ENCODE results near the gene OR5AU1. TPM values are rescaled to one million over a fixed set of nuclear protein-coding genes. Genes with fewer than 3 reads are reported as not detected.

OR5AU1 gene
- total RNA-seq, 1 donor, result not detected

DNA sequence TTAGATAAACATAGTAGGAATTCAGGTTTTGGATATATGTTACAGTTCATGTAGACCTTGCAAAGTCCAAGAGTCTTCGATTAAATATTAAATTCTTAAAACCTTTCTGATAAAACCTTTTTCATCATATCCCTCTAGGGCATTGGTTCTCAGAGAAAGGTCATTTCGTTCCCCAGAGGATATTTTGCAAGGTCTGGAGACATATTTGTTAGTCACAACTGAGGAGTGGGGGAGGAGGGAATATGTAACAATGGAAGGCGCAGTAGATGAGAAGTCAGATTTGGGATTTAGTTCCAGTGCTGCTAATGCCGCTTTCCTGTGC, 49.7 kb downstream of the OR5AU1 start:
- DNase-seq (ENCODE audit: insufficient read length, low spot score, missing footprints), result peak; percentile 37
- Histone ChIP-seq H2AFZ (ENCODE audit: low read length) (peak overlapping the region; percentile 92), H3K27ac (ENCODE audit: low read depth, low read length) (peak overlapping the region; percentile 61)

DNA sequence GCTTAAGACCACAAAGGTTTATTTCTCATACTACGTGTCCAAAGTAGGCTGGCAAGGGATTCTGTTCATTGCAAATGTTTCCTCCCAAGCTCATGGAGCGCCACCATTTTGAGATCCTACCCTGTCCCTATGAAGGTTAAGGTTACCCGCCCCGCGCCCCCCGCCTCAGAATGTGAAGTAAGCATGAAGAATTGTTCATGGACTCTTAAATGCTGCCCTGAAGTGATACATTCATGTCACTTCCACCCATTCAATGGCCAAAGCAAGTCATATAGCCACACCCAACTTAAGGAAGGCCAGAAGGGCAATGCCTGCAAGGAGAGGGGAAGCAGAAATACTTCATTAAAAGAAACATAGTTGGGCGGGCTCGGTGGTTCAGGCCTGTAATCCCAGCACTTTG, 50.8 kb downstream of the OR5AU1 start:
- TF ChIP-seq CTCF (IDR thresholded peaks at IDR 0.05; ENCODE audit: extremely low read depth, low read depth, low read length), result no peak
- Histone ChIP-seq H3K79me2 (ENCODE audit: insufficient read depth, low read length) (no peaks in the 10 kb centered on the region), H3K9me3 (ENCODE audit: low read depth, low read length) (no peaks in the 10 kb centered on the region), H3K4me3 (ENCODE audit: insufficient read depth, low read length) (no peak overlapping the region), H3K4me2 (ENCODE audit: insufficient read depth, low read length) (no peak overlapping the region), H3K27me3 (ENCODE audit: insufficient read depth, low read length) (no peaks in the 10 kb centered on the region), H3K36me3 (ENCODE audit: insufficient read depth, low read length) (no peaks in the 10 kb centered on the region), H4K20me1 (ENCODE audit: insufficient read depth, low read length) (no peaks in the 10 kb centered on the region), H3K27ac (ENCODE audit: low read depth, low read length) (no peak overlapping the region), H2AFZ (ENCODE audit: low read length) (no peak overlapping the region), H3K4me1 (ENCODE audit: insufficient read depth, low read length) (peaks cover 32% of the 10 kb centered on the region)
- peak; percentile 31 for DNase-seq (ENCODE audit: insufficient read length, low spot score, missing footprints)

More for the DNA sequence above, 49.7 kb downstream of the OR5AU1 start:
- H3K36me3 ChIP-seq (ENCODE audit: insufficient read depth, low read length), result no peaks in the 10 kb centered on the region
- H3K79me2 ChIP-seq (ENCODE audit: insufficient read depth, low read length), result no peaks in the 10 kb centered on the region
- H4K20me1 ChIP-seq (ENCODE audit: insufficient read depth, low read length), result no peaks in the 10 kb centered on the region
- no peaks in the 10 kb centered on the region for H3K27me3 ChIP-seq (ENCODE audit: insufficient read depth, low read length)
- H3K4me1 ChIP-seq (ENCODE audit: insufficient read depth, low read length), result peaks cover 32% of the 10 kb centered on the region
- no peaks in the 10 kb centered on the region for H3K9me3 ChIP-seq (ENCODE audit: low read depth, low read length)
- H3K4me3 ChIP-seq (ENCODE audit: insufficient read depth, low read length), result peak overlapping the region; percentile 40
- no peak for TF ChIP-seq CTCF (IDR thresholded peaks at IDR 0.05; ENCODE audit: extremely low read depth, low read depth, low read length)
- peak overlapping the region; percentile 77 for H3K4me2 ChIP-seq (ENCODE audit: insufficient read depth, low read length)

Small RNA genes lying within 50 kb of the gene (small RNA-seq; reads per million reads assigned to genes)
- gene RNU6-252P, result not detected

Other genes with a start within 250 kb of the OR5AU1 start
- gene RNASE2, start 200.6 kb downstream of the OR5AU1 start, total RNA-seq, result not detected in 2 replicates
- 43.3 and 50.3 TPM in 2 replicates for gene METTL17, start 166.1 kb downstream of the OR5AU1 start, total RNA-seq
- gene SLC39A2, start 156.8 kb downstream of the OR5AU1 start, total RNA-seq, result 0.72 TPM in 1 of 2 replicates, not detected in the other
- under 0.01 TPM in 1 of 2 replicates, not detected in the other for gene NDRG2, start 131.0 kb downstream of the OR5AU1 start, total RNA-seq
- not detected in 2 replicates for gene TPPP2, start 125.8 kb downstream of the OR5AU1 start, total RNA-seq
- gene RNASE13, start 121.3 kb downstream of the OR5AU1 start, total RNA-seq, result not detected in 2 replicates
- gene RNASE7, start 113.7 kb downstream of the OR5AU1 start, total RNA-seq, result not detected in 2 replicates
- gene RNASE8, start 98.2 kb downstream of the OR5AU1 start, total RNA-seq, result not detected in 2 replicates
- gene ARHGEF40, start 85.8 kb downstream of the OR5AU1 start, total RNA-seq, result 33.3 and 35.4 TPM in 2 replicates
- gene ZNF219, start 57.4 kb downstream of the OR5AU1 start, total RNA-seq, result 8.3 and 9.4 TPM in 2 replicates
- gene TMEM253, start 55.0 kb downstream of the OR5AU1 start, total RNA-seq, result not detected in 2 replicates
- 402 and 446 TPM in 2 replicates for gene HNRNPC, start 113.4 kb upstream of the OR5AU1 start, total RNA-seq
- under 0.01 TPM in 1 of 2 replicates, not detected in the other for gene RPGRIP1, start 124.0 kb upstream of the OR5AU1 start, total RNA-seq
- gene SUPT16H, start 228.0 kb upstream of the OR5AU1 start, total RNA-seq, result 71.3 and 72.0 TPM in 2 replicates